Measurements from ENCODE around the gene BIRC2.

GRCh38 chr11:102320188-102320587 lies 26.8 kb upstream of the BIRC2 start:
- TF ChIP-seq CTCF (IDR thresholded peaks at IDR 0.05), result no peak
- no peak for TF ChIP-seq EP300 (IDR thresholded peaks at IDR 0.05; ENCODE audit: borderline replicate concordance in 1 of 2, low read depth in 1 of 2, low read length in 1 of 2)
- TF ChIP-seq SIN3A (IDR thresholded peaks at IDR 0.05; ENCODE audit: borderline replicate concordance, low read depth, low read length), result no peak
- TF ChIP-seq PBX3 (IDR thresholded peaks at IDR 0.05), result no peak
- TF ChIP-seq ELF1 (IDR thresholded peaks at IDR 0.05), result no peak
- no peak for TF ChIP-seq REST (IDR thresholded peaks at IDR 0.05; ENCODE audit: low read depth, low read length)
- no peak for TF ChIP-seq CHD2 (IDR thresholded peaks at IDR 0.05; ENCODE audit: low read length, partially characterized antibody)
- TF ChIP-seq GATA2 (CRISPR knock-in tag; IDR thresholded peaks at IDR 0.05), result no peak
- no peak for TF ChIP-seq FOXJ3 (CRISPR knock-in tag; IDR thresholded peaks at IDR 0.05)
- TF ChIP-seq TAF1 (IDR thresholded peaks at IDR 0.05; ENCODE audit: borderline replicate concordance, low read depth, low read length), result no peak
- TF ChIP-seq ZBTB33 (IDR thresholded peaks at IDR 0.05; ENCODE audit: borderline replicate concordance, low read depth), result no peak
